GM20431 (cell line): ENCODE results near the gene MUC15.

ENCODE experiments used
- in situ Hi-C: fragments of 300-500 bp; cut with MseI, MboI; formaldehyde crosslinking; loops from one replicate; pipeline ENCODE4 v1.15.0; 2020; ENCODE audit warnings: low sequenced_read_pairs; ENCODE audit not compliant: unreplicated experiment

The MUC15 gene

DNA sequence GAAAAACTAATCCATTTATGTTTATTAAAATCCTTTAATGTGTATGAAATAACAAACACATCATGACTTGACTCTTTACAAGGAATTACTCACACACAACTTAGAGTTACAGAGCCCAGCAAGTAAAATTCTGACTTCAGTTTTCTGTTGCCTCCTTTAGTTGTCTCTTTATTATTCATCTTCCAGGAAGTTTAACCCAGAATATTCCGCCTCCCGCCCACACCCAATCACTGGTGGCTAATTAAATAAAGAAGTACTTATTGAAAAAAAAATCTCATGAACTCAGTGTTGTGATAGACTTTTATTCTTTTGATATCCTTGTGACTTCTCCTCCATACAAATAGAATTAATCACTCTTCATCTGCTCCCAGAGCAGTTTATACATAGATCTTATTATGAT lies 61.9 kb downstream of the MUC15 start:
- in situ Hi-C loops, result no loop called here
